NT2/D1 (cell line): ENCODE measurements around the gene MFSD6L.

Experiments used
- SUZ12 ChIP-seq: IDR thresholded peaks from 2 replicates; pipeline ENCODE4 v1.6.1; 2011; ENCODE audit not compliant: insufficient read length, insufficient read depth; ENCODE audit errors: extremely low read depth
- YY1 ChIP-seq: IDR thresholded peaks from 2 replicates; pipeline ENCODE4 v1.6.1; 2011; ENCODE audit not compliant: insufficient read length, insufficient read depth

- TF ChIP-seq YY1 = no peak
- TF ChIP-seq SUZ12 = no peak
Measured at GRCh38 chr17:8847891-8848290, 48.7 kb upstream of the MFSD6L start.
